Osteoblast (primary cell): Measurements from ENCODE around the gene DCLK1. TPM values are rescaled to one million over a fixed set of nuclear protein-coding genes. Genes with fewer than 3 reads are reported as not detected.

ENCODE experiments used
- DNase-seq: peaks from one replicate; pipeline ENCODE4 v3.0.0; 2011; ENCODE audit warnings: low spot score, mixed read lengths; ENCODE audit not compliant: insufficient read length; ENCODE audit errors: missing footprints
- H2AFZ ChIP-seq: 2 replicates; pipeline ENCODE4 v1.6.0; 2011; ENCODE audit warnings: mild to moderate bottlenecking, low read length
- H3K27ac ChIP-seq: 2 replicates; pipeline ENCODE4 v1.5.1; 2011; ENCODE audit warnings: mild to moderate bottlenecking, low read depth, low read length, moderate library complexity
- H3K27me3 ChIP-seq: 2 replicates; pipeline ENCODE4 v1.6.0; 2012; ENCODE audit warnings: mild to moderate bottlenecking, control low read depth, inconsistent platforms, low read length, moderate library complexity; ENCODE audit not compliant: insufficient read depth
- H3K36me3 ChIP-seq: 2 replicates; pipeline ENCODE4 v1.5.1; 2011; ENCODE audit warnings: mild to moderate bottlenecking, low read length, control low read depth, moderate library complexity; ENCODE audit not compliant: insufficient read depth
- H3K4me1 ChIP-seq: 2 replicates; pipeline ENCODE4 v1.5.1; 2011; ENCODE audit warnings: mild to moderate bottlenecking, low read length, control low read depth, moderate library complexity; ENCODE audit not compliant: insufficient read depth
- H3K4me2 ChIP-seq: 2 replicates; pipeline ENCODE4 v1.6.0; 2011; ENCODE audit warnings: mild to moderate bottlenecking, low read length; ENCODE audit not compliant: insufficient read depth
- H3K4me3 ChIP-seq: fragments of 200-600 bp; sonication (generic); 3 replicates; pipeline ENCODE4 v1.5.1; 2012; ENCODE audit warnings: mild to moderate bottlenecking, low read length, inconsistent platforms; ENCODE audit not compliant: insufficient read depth
- H3K79me2 ChIP-seq: 2 replicates; pipeline ENCODE4 v1.6.0; 2012; ENCODE audit warnings: mild to moderate bottlenecking, low read length, control low read depth, inconsistent platforms; ENCODE audit not compliant: insufficient read depth
- H3K9me3 ChIP-seq: 2 replicates; pipeline ENCODE4 v1.5.1; 2011; ENCODE audit warnings: low read depth, low read length, control low read depth
- H4K20me1 ChIP-seq: 2 replicates; pipeline ENCODE4 v1.6.0; 2012; ENCODE audit warnings: mild to moderate bottlenecking, low read length, control low read depth; ENCODE audit not compliant: insufficient read depth
- total RNA-seq: library from RNA; depleted of rRNA; stranded (reverse); fragments of >200 nt; gene quantifications from 2 replicates; pipeline ENCODE4 v1.2.3, GENCODE V29; 2012
- TF ChIP-seq, protein P1 (sequence below): IDR thresholded peaks from 2 replicates; pipeline ENCODE4 v1.5.1; 2011; ENCODE audit warnings: mild to moderate bottlenecking, low read depth, low read length, moderate library complexity; ENCODE audit errors: extremely low read depth

Gene DCLK1
- total RNA-seq, 1 donor, result 132 TPM

DNA sequence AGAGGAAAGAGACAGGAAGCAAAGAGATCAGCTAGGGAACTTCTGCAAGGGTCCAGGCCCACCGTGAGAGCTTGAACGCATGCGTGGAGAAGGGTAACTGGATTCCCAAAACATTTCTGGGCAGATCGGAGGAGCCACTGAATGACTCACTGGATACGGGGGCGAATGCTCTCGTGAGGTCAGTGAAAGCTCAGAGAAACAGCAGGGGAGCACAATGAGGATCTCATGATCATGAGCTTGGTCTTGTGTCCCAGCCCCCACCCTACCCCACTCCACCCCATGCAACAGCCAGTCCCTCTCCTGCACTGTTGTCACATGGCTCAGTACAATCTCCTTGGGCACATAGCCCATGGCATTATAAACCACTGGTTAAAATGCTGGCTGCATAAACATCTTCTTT is 40.6 kb downstream of the DCLK1 start:
- H3K4me1 ChIP-seq, result peaks cover 4% of the 10 kb centered on the region
- peak overlapping the region; percentile 17 for H2AFZ ChIP-seq
- H3K9me3 ChIP-seq, result no peaks in the 10 kb centered on the region
- DNase-seq, result peak; percentile 31
- no peaks in the 10 kb centered on the region for H3K27me3 ChIP-seq
- no peaks in the 10 kb centered on the region for H3K79me2 ChIP-seq
- no peak overlapping the region for H3K27ac ChIP-seq
- TF ChIP-seq, protein P1, sequence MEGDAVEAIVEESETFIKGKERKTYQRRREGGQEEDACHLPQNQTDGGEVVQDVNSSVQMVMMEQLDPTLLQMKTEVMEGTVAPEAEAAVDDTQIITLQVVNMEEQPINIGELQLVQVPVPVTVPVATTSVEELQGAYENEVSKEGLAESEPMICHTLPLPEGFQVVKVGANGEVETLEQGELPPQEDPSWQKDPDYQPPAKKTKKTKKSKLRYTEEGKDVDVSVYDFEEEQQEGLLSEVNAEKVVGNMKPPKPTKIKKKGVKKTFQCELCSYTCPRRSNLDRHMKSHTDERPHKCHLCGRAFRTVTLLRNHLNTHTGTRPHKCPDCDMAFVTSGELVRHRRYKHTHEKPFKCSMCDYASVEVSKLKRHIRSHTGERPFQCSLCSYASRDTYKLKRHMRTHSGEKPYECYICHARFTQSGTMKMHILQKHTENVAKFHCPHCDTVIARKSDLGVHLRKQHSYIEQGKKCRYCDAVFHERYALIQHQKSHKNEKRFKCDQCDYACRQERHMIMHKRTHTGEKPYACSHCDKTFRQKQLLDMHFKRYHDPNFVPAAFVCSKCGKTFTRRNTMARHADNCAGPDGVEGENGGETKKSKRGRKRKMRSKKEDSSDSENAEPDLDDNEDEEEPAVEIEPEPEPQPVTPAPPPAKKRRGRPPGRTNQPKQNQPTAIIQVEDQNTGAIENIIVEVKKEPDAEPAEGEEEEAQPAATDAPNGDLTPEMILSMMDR, result no peak
- no peaks in the 10 kb centered on the region for H4K20me1 ChIP-seq
- no peak overlapping the region for H3K4me3 ChIP-seq
- H3K36me3 ChIP-seq, result no peaks in the 10 kb centered on the region
- H3K4me2 ChIP-seq, result peak overlapping the region; percentile 32

DNA sequence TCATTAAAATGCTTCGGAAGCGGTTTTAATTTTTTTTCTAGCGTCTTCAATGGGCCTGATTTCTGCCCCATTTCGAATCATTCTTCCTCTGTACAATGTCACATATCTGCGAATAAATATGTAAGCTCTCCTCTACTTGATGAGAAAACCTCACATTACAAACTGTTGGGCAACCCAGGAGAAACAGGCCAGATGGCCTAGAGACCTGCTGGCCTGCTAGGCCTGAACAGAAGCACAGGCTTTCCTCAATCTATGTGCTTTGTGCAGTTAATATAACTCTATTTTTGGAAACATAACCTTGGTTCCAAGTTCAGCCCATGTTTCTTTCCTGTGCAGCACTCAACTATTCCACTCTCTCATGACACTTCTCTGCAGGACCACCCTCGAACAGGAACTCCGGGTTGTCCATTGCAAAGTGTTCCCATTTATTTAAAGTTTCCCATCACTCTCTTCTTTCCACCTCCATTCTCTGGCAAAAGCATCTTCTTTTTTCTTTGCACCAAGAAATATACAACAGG is 42.0 kb downstream of the DCLK1 start:
- Histone ChIP-seq H3K79me2 (no peaks in the 10 kb centered on the region), H3K4me1 (peaks cover 4% of the 10 kb centered on the region), H3K27ac (no peak overlapping the region), H4K20me1 (no peaks in the 10 kb centered on the region), H3K4me2 (no peak overlapping the region), H3K36me3 (no peaks in the 10 kb centered on the region), H3K27me3 (no peaks in the 10 kb centered on the region), H3K9me3 (no peaks in the 10 kb centered on the region), H3K4me3 (no peak overlapping the region), H2AFZ (no peak overlapping the region)
- DNase-seq, result no peak
- TF ChIP-seq, protein P1, result no peak

DNA sequence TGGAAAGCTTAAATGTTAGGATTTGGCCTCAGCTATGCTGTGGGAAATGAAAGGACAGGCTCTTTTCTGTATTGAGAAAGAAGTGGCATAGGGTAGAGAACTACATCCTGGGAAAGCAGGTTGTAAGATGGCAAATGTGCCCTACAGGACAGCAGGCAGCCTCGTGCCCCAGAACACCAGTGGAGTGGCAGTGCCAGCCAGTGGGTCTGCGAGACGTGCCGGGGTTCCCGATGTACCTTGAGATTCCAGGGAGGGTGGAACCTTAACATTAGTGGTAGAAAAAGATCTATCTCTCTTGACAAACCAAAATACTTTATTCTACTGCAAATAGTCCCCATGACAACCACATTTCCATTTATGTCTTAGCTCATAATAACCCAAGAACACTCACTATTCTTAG is 42.7 kb downstream of the DCLK1 start:
- no peak overlapping the region for H3K4me2 ChIP-seq
- H3K4me3 ChIP-seq, result no peak overlapping the region
- peaks cover 4% of the 10 kb centered on the region for H3K4me1 ChIP-seq
- no peak overlapping the region for H3K27ac ChIP-seq
- H3K9me3 ChIP-seq, result no peaks in the 10 kb centered on the region
- no peak overlapping the region for H2AFZ ChIP-seq
- no peaks in the 10 kb centered on the region for H3K27me3 ChIP-seq
- no peaks in the 10 kb centered on the region for H3K36me3 ChIP-seq
- H4K20me1 ChIP-seq, result no peaks in the 10 kb centered on the region
- DNase-seq, result no peak
- TF ChIP-seq, protein P1, result no peak
- H3K79me2 ChIP-seq, result no peaks in the 10 kb centered on the region

DNA sequence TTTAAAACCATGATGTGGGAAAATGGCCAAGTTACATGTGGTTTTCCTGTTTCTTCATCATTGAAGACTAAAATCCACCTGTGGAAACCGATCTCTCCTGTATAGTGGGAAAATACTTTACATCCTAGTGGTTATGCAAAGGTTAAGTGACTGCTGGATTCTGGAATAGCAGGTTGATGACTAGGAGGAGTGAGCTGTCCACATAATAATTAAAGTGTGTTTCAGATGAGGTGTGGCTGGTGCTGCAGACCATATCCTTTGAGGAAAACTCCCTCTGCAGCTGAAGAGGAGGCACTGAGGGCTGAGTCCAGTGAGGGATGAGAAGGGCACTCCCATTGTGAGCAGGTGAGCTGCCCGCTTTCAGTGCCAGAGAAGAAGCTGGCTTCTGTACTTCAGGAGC is 43.2 kb downstream of the DCLK1 start:
- Histone ChIP-seq H3K27ac (no peak overlapping the region), H3K4me3 (no peak overlapping the region), H3K9me3 (no peaks in the 10 kb centered on the region), H4K20me1 (no peaks in the 10 kb centered on the region), H3K27me3 (no peaks in the 10 kb centered on the region), H3K4me2 (no peak overlapping the region), H3K79me2 (no peaks in the 10 kb centered on the region), H3K4me1 (peaks cover 4% of the 10 kb centered on the region), H2AFZ (no peak overlapping the region), H3K36me3 (no peaks in the 10 kb centered on the region)
- DNase-seq, result peak; percentile 36
- TF ChIP-seq, protein P1, result no peak
